ENCODE results near the gene PCDHB9.
"Not testable (repeated sequence)": the region's sequence is repeated elsewhere in the genome, so short reads cannot be mapped to it uniquely, and the experiment has no call there.

PCDHB9 gene

DNA sequence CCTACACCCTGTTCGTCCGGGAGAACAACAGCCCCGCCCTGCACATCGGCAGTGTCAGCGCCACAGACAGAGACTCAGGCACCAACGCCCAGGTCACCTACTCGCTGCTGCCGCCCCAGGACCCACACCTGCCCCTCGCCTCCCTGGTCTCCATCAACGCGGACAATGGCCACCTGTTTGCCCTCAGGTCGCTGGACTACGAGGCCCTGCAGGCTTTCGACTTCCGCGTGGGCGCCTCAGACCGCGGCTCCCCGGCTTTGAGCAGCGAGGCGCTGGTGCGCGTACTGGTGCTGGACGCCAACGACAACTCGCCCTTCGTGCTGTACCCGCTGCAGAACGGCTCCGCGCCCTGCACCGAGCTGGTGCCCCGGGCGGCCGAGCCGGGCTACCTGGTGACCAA, 1.7 kb downstream of the PCDHB9 start:
- not testable (repeated sequence) for DNase-seq

DNA sequence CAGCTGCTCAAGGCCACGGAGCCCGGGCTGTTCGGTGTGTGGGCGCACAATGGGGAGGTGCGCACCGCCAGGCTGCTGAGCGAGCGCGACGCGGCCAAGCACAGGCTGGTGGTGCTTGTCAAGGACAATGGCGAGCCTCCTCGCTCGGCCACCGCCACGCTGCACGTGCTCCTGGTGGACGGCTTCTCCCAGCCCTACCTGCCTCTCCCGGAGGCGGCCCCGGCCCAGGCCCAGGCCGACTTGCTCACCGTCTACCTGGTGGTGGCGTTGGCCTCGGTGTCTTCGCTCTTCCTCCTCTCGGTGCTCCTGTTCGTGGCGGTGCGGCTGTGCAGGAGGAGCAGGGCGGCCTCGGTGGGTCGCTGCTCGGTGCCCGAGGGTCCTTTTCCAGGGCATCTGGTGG, 2.2 kb downstream of the PCDHB9 start:
- DNase-seq = not testable (repeated sequence)

DNA sequence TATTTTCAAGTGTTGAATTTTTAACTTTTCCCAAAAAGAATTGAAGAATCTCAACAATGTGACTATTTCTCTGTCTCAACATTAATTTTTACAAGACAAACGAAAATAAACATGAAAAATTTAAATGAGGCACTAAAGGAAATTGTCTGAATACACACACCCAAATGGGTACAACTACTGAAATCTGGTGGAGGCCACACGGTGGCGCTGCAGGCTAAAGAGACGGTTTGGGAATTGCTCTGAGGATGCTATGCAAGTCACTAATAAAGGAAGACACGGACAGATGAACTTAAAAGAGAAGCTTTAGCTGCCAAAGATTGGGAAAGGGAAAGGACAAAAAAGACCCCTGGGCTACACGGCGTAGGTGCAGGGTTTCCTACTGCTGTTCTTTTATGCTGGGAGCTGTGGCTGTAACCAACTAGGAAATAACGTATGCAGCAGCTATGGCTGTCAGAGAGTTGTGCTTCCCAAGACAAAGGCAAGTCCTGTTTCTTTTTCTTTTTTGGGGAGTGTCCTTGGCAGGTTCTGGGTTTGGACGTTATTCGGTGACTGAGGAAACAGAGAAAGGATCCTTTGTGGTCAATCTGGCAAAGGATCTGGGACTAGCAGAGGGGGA, 5.3 kb downstream of the PCDHB9 start, which contains the start of gene PCDHB10:
Gene PCDHB10 (plus strand): TSS at position 244 of the 616 bp plus-strand sequence. CDS start 200 bp downstream, at position 444.
- DNase-seq = no peak

DNA sequence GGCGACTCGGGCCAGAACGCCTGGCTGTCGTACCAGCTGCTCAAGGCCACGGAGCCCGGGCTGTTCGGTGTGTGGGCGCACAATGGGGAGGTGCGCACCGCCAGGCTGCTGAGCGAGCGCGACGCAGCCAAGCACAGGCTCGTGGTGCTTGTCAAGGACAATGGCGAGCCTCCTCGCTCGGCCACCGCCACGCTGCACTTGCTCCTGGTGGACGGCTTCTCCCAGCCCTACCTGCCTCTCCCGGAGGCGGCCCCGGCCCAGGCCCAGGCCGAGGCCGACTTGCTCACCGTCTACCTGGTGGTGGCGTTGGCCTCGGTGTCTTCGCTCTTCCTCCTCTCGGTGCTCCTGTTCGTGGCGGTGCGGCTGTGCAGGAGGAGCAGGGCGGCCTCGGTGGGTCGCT, 7.4 kb downstream of the PCDHB9 start:
- DNase-seq = not testable (repeated sequence)

DNA sequence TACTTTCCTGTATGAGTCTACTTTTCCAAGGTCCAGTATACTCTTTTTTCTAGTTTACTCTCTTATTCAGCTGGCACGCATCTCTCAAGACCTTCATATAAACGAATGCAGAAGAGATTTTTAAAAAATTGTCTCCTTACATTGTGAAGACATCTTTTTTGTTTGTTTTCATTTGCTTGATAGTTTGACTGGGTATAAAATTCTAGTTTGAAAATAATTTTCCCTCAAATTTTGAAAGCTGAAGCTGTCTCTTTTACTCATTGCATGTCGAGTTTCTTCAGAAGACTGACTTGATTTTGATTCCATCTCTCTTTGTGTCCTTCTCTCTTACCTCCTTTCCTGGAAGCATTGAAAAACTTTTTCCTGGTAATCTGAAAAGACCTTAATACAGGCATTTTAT, 9.4 kb downstream of the PCDHB9 start:
- DNase-seq = no peak

DNA sequence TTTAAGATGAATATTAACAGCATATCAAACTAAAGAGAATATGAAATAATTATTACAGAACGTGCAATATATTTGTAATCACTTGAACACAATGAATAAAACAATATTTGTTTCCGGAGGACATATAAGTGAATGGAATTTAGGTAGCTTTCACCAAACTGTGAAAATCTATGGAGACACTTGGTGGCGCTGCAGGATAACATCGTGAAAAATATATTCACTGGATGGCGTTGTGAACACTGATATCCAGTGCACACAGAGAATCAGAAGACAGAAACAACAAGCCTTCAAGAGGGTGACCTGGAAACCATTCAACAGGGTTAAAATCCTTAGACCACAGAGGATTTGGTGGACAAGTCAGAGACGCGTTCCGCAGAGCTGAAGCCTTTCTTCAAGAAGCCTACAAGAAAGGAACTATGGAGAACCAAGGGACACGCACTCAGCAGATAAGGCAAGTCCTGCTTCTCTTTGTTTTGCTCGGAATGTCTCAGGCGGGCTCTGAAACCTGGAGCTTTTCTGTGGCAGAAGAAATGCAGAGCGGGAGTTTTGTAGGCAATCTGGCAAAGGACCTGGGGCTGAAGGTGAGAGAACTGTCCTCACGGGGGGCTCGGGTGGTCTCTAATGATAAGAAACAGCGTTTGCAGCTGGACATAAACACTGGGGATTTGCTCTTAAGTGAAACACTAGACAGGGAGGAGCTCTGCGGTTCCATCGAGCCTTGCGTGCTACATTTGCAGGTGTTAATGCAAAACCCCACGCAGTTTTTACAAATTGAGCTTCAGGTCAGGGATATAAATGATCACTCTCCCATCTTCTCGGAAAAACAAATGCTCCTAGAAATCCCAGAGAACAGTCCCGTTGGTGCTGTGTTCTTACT, 12.6 kb downstream of the PCDHB9 start, which contains the start of gene PCDHB11:
Gene PCDHB11 (plus strand): TSS at position 269 of the 877 bp plus-strand sequence. CDS start 148 bp downstream, at position 417.
- no peak for DNase-seq

DNA sequence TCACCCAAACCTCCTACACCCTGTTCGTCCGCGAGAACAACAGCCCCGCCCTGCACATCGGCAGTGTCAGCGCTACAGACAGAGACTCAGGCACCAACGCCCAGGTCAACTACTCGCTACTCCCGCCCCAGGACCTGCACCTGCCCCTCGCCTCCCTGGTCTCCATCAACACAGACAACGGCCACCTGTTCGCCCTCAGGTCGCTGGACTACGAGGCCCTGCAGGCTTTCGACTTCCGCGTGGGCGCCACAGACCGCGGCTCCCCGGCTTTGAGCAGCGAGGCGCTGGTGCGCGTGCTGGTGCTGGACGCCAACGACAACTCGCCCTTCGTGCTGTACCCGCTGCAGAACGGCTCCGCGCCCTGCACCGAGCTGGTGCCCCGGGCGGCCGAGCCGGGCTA, 14.2 kb downstream of the PCDHB9 start:
- not testable (repeated sequence) for DNase-seq

DNA sequence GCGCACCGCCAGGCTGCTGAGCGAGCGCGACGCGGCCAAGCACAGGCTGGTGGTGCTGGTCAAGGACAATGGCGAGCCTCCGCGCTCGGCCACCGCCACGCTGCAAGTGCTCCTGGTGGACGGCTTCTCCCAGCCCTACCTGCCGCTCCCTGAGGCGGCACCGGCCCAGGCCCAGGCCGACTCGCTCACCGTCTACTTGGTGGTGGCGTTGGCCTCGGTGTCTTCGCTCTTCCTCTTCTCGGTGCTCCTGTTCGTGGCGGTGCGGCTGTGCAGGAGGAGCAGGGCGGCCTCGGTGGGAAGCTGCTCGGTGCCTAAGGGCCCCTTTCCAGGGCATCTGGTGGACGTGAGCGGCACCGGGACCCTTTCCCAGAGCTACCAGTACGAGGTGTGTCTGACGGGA, 14.7 kb downstream of the PCDHB9 start:
- DNase-seq = not testable (repeated sequence)

DNA sequence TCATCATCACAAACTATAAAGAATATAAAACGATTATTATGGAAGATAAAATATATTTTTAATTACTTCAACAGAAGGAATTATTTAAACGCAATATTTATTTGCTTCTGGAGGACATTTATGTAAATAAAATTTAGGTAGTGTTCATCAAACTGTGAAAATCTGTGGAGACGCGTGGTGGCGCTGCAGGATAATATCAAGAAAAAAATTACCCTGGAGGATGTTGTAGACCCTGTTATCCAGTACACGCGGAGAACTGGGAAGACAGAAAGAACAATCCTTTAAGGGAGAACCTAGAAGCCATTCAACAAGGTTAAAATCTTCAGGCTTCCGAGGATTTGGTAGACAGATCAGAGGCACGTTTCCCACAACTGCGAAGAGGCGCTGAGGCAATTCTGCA, 21.5 kb downstream of the PCDHB9 start, which contains the start of gene PCDHB12:
Gene PCDHB12 (plus strand): TSS at position 242 of the 400 bp plus-strand sequence. CDS start 189 bp downstream, outside the sequence.
- DNase-seq = no peak

DNA sequence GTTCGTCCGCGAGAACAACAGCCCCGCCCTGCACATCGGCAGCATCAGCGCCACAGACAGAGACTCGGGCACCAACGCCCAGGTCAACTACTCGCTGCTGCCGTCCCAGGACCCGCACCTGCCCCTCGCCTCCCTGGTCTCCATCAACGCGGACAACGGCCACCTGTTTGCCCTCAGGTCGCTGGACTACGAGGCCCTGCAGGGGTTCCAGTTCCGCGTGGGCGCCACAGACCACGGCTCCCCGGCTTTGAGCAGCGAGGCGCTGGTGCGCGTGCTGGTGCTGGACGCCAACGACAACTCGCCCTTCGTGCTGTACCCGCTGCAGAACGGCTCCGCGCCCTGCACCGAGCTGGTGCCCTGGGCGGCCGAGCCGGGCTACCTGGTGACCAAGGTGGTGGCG, 23.3 kb downstream of the PCDHB9 start:
- DNase-seq = not testable (repeated sequence)

DNA sequence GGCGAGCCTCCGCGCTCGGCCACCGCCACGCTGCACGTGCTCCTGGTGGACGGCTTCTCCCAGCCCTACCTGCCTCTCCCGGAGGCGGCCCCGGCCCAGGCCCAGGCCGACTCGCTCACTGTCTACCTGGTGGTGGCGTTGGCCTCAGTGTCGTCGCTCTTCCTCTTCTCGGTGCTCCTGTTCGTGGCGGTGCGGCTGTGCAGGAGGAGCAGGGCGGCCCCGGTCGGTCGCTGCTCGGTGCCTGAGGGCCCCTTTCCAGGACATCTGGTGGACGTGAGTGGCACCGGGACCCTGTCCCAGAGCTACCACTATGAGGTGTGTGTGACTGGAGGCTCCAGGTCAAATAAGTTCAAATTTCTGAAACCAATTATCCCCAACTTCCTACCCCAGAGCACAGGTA, 23.9 kb downstream of the PCDHB9 start:
- not testable (repeated sequence) for DNase-seq

DNA sequence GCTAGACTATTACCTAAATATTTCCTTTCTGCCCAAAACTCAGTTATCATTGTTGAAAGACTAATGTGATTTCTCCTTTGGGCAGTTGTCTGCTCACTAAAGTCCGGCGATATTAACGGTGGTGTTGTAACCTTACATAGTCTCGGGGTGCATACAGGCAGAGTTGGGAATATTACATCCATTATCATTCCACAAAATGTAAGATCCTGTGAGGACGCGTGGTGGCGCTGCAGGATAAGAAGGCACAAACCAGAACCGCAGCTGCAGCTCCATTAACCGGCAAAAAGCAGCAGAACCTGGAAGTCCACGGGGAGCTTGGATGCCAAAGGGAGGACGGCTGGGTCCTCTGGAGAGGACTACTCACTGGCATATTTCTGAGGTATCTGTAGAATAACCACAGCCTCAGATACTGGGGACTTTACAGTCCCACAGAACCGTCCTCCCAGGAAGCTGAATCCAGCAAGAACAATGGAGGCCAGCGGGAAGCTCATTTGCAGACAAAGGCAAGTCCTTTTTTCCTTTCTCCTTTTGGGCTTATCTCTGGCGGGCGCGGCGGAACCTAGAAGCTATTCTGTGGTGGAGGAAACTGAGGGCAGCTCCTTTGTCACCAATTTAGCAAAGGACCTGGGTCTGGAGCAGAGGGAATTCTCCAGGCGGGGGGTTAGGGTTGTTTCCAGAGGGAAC, 26.8 kb downstream of the PCDHB9 start, which contains the start of gene PCDHB13:
Gene PCDHB13 (plus strand): TSS at position 264 of the 684 bp plus-strand sequence. CDS start 205 bp downstream, at position 469.
- not testable (repeated sequence) for DNase-seq

DNA sequence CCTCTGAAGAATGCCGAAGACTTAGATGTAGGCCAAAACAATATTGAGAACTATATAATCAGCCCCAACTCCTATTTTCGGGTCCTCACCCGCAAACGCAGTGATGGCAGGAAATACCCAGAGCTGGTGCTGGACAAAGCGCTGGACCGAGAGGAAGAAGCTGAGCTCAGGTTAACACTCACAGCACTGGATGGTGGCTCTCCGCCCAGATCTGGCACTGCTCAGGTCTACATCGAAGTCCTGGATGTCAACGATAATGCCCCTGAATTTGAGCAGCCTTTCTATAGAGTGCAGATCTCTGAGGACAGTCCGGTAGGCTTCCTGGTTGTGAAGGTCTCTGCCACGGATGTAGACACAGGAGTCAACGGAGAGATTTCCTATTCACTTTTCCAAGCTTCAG, 27.6 kb downstream of the PCDHB9 start:
- not testable (repeated sequence) for DNase-seq

DNA sequence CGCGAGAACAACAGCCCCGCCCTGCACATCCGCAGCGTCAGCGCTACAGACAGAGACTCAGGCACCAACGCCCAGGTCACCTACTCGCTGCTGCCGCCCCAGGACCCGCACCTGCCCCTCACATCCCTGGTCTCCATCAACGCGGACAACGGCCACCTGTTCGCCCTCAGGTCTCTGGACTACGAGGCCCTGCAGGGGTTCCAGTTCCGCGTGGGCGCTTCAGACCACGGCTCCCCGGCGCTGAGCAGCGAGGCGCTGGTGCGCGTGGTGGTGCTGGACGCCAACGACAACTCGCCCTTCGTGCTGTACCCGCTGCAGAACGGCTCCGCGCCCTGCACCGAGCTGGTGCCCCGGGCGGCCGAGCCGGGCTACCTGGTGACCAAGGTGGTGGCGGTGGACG, 28.5 kb downstream of the PCDHB9 start:
- not testable (repeated sequence) for DNase-seq

DNA sequence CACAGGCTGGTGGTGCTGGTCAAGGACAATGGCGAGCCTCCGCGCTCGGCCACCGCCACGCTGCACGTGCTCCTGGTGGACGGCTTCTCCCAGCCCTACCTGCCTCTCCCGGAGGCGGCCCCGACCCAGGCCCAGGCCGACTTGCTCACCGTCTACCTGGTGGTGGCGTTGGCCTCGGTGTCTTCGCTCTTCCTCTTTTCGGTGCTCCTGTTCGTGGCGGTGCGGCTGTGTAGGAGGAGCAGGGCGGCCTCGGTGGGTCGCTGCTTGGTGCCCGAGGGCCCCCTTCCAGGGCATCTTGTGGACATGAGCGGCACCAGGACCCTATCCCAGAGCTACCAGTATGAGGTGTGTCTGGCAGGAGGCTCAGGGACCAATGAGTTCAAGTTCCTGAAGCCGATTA, 29.1 kb downstream of the PCDHB9 start:
- not testable (repeated sequence) for DNase-seq

DNA sequence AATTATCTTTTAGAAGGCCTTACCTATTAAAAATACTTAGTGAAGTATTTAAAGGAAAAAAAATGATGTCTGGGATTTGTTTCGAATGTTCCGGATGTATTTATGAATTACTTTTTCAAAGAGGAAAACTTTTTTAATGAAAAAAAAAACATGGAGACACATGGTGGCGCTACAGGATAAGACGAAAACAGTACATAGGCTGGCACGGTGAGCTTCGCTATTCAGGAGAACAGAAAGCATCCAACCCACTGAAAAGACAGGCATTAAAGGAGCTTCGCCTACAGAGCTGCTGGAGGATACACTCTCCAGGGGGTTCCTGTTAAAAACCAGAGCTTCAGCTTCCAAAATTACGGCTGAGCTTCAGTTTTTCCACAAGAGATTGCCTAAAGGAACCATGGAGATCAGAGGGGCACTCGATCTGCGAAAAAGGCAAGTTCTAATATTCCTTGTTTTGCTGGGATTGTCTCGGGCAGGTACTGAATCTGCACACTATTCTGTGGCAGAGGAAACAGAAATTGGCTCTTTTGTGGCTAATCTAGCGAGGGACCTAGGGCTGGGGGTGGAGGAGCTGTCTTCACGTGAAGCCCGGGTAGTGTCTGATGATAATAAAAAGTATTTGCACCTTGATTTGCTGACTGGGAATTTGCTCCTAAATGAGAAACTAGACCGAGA, 36.3 kb downstream of the PCDHB9 start, which contains the start of gene PCDHB14:
Gene PCDHB14 (plus strand): TSS at position 232 of the 672 bp plus-strand sequence. CDS start 163 bp downstream, at position 395.
- peak; percentile 4 for DNase-seq

DNA sequence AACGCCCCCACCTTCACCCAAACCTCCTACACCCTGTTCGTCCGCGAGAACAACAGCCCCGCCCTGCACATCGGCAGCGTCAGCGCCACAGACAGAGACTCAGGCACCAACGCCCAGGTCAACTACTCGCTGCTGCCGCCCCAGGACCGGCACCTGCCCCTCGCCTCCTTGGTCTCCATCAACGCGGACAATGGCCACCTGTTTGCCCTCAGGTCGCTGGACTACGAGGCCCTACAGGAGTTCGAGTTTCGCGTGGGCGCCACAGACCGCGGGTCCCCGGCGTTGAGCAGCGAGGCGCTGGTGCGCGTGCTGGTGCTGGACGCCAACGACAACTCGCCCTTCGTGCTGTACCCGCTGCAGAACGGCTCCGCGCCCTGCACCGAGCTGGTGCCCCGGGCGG, 37.9 kb downstream of the PCDHB9 start:
- not testable (repeated sequence) for DNase-seq

DNA sequence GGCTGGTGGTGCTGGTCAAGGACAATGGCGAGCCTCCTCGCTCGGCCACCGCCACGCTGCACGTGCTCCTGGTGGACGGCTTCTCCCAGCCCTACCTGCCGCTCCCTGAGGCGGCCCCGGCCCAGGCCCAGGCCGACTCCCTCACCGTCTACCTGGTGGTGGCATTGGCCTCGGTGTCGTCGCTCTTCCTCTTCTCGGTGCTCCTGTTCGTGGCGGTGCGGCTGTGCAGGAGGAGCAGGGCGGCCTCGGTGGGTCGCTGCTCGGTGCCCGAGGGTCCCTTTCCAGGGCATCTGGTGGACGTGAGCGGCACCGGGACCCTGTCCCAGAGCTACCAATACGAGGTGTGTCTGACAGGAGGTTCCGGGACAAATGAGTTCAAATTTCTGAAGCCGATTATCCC, 38.5 kb downstream of the PCDHB9 start:
- DNase-seq = not testable (repeated sequence)

DNA sequence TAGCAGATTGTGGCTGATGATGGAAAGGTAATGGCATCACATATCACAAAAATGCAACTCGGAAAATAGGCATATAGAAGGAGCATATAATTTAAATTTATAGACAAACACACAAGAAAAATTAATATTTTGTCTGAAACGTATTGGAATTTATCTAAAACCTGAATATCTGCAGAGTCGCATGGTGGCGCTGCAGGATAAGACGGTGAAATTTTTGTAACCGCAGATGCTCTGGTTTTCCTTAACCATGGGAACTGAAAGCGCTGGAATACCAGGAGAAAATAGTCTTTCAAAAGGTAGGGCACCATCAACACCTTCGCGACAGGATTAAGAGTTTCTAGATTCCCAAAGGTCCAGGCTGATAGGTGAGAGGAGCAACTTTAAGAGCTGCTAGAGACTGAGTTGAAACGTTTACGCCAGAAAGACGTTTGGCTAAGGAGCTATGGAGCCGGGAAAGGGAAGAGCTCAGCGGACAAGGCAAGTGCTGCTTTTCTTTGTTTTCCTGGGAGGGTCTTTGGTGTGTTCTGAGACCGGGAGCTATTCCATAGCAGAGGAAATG, 47.2 kb downstream of the PCDHB9 start:
- DNase-seq = no peak

DNA sequence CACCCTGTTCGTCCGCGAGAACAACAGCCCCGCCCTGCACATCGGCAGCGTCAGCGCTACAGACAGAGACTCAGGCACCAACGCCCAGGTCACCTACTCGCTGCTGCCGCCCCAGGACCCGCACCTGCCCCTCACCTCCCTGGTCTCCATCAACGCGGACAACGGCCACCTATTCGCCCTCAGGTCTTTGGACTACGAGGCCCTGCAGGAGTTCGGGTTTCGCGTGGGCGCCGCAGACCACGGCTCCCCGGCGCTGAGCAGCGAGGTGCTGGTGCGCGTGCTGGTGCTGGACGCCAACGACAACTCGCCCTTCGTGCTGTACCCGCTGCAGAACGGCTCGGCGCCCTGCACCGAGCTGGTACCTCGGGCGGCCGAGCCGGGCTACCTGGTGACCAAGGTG, 49.0 kb downstream of the PCDHB9 start:
- DNase-seq = not testable (repeated sequence)

DNA sequence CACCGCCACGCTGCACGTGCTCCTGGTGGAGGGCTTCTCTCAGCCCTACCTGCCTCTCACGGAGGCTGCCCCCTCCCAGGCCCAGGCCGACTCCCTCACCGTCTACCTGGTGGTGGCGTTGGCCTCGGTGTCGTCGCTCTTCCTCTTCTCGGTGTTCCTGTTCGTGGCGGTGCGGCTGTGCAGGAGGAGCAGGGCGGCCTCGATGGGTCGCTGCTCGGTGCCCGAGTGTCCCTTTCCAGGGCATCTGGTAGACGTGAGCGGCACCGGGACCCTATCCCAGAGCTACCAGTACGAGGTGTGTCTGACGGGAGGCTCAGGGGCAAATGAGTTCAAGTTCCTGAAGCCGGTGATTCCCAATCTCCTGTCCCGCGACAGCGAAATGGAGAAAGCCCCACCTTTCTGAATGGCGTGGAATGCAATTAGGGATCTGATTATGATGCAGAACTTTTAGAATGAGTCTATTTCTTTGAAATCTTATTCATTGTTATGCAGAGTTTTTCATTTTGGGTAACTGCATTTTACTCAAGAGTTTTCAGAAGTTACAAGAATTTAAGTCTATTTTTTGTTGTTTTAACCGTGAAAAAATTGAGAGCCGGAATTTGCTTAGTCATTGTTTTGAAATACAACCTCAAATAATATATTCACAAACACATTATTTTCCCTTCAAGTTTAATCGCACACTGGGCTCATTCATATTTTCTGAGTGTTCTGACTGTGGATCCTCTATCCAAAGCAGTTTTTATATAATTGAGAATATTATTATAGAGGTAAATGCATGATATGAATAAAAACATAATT, 49.8 kb downstream of the PCDHB9 start:
- no peak for DNase-seq
